HG03378 (cell line): ENCODE data around the gene DLST.

ENCODE experiments used
- ATAC-seq: cut with Tn5 transposase; IDR thresholded peaks from one replicate; pipeline ENCODE4 v1.9.1; 2021; ENCODE audit warnings: mild to moderate bottlenecking, moderate library complexity; ENCODE audit not compliant: unreplicated experiment

The DLST gene

DNA sequence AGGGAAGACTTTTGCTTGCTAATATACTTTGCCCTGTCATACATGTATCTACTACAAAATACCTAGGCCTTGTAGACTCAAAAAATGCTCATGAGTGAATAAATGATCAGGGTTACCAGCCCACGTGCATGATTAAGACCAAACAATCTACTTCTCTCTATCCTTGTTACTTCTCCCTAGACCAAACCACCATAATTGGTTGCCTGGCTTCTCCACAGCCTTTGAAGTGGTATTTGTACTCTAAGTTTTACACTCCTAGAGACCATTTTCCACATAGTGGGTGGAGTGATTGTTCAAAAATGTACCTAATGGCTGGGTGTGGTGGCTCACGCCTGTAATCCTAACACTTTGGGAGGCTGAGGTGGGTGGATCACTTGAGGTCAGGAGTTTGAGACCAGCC is 55.5 kb downstream of the DLST start:
- ATAC-seq: no peak

GRCh38 chr14:74938531-74939495 is 57.1 kb downstream of the DLST start:
- no peak for ATAC-seq

- ATAC-seq: no peak
Observed at GRCh38 chr14:74940956-74941565, 59.3 kb downstream of the DLST start.

GRCh38 chr14:74941676-74942097 is 60.0 kb downstream of the DLST start:
- ATAC-seq: no peak

GRCh38 chr14:74942181-74942580 is 60.5 kb downstream of the DLST start:
- ATAC-seq: no peak

DNA sequence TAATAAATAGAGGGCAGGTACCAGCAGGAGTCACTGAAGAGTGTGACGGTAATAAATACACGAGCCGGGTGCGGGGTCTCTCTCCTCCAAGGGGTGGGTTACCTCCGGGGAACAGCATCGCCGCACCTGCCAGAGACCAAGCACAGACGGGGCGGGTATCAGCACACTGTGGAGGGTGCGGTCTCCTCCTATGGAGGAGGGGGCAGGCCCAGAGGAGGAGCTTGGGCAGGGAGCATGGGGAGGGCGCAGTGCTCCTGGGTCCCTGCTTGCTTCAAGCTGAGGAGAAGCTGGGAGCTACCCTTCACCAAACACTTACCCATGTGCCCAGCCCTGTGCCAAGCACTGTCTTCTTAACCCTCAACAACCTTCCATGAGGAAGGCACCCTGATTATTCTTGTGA is 60.9 kb downstream of the DLST start:
- no peak for ATAC-seq

GRCh38 chr14:74945261-74945851 is 63.6 kb downstream of the DLST start:
- ATAC-seq: no peak

DNA sequence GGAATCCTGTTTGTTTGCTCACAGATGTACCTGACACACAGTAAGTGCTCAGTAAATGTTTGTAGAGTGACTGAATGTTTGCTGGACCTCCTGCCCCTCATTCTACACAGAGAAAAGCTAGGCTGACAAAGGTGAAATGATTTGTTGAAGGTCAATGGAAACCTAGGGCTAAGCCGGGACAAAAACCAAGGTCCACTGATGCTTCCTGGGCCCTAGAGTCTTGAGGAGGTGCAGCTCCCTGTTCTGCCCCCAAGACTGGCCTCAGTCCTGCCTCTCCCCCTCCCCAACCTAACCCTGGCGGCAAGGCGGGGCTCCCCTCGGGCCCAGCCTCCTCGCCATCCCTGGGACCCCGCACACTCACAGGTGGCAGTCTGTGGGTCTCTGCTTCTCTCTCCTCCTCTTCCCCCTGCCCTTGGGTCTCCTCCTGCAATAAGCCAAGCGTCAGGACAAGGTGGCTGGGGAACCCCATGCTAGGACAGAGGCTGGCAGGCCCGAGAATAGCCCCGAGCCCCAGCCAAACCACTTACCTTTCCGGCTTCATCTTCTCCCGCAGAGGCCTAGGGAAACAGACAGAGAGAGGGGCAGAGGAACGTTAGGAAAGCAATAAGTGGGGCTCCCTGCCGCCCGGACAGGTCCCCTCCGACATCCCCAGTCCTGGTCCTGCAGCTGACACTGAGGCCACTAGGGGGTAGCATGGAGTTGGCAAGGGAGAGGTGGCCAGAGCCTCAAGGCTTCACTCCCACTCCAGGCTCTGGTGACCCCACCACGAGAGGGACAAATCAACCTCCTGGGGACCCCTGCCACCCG is 64.3 kb downstream of the DLST start:
- ATAC-seq: no peak

DNA sequence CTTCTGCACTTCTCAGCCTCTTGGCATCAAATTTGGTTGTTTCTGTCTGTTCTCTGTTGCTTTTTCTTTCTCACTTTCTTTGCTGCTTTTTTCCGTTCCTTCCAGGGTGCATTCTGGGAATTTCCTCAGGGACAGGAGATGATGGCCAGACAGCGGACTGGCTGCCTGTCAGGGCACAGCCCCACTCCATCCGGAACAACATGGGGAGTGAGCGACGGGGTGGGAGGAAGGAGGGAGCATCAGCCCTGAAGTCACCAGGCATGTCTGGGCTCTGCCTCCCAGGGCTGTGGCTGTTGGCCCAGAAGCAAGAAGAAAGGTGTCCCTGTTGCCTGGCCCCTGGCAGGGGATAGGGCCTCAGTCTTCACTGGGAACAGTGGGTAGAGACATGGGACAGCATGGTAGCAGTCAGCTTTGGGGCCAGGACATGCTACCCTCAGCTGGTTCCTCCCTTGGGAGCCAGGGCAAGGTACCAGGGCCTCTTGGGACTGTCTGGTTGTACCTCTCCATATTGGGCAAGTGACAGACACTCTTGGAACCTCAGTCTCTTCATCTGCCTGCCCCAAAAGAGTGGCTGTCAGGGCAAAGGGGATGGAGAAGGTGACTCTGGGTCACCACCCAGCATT is 65.1 kb downstream of the DLST start:
- no peak for ATAC-seq

GRCh38 chr14:74947353-74948227 is 65.9 kb downstream of the DLST start:
- ATAC-seq: no peak

GRCh38 chr14:74948228-74949175 is 66.8 kb downstream of the DLST start:
- no peak for ATAC-seq

DNA sequence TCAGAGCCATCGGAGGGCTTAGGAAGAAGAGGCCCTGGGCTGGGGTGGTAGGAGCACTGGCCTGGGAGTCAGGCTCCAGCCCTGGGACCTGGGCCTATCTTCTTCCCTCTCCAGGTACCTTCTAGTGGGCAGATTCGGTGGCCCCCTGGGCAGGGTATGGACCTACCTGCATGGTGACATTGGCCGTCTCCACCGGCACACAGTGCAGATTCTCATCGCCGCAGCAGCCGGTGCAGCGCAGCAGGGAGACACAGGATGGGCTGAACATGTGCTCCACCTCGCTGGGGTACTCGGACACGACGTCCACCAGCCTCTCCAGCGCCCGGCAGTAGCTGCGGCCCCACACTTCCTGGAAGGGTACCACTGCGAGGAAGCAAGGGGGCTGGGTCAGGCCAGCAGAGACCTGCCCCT is 67.5 kb downstream of the DLST start:
- ATAC-seq: no peak

GRCh38 chr14:74949859-74950573 is 68.3 kb downstream of the DLST start:
- ATAC-seq: no peak

- ATAC-seq: no peak
Observed at GRCh38 chr14:74950795-74951442, 69.2 kb downstream of the DLST start.

DNA sequence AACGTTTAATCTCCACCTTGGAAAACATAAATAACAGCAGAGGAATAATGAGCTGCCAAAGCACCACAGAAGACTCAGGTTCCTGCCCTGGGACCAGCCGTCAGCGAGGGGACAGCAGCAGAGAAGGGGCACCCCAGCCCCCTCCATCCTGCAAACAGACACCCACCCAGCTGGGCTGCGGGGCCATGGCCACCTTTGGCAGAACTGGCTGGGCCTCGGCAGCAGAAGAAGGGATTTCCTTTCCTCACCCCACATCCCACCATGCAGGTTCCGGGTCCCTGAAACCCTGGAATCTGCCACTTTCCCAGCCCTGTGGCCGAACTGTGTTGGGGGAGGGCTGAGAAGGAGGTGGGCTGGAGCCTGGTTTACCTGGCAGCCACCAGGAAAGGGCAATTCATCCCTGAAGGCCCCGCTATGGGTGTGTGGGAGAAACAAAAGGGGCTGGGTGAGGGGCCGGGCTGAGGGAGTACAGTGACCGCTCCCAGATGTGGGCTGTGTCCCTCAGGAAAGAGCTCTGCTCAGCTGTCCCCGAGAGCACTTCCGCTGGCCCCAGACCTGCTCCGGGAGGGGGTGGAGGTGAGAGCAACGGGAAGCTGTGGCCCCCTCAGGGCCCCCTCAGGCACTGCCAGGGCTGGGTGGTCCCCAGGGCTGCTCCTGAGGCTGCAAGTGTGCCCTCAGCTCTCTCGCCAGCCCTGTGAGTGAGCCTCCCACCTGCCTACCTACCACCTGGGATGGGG is 69.9 kb downstream of the DLST start:
- no peak for ATAC-seq

GRCh38 chr14:74952180-74952665 is 70.5 kb downstream of the DLST start:
- no peak for ATAC-seq
